HEK293 (cell line): ENCODE results near the gene GET3.

Experiments used
- CTCF ChIA-PET: fragments of 350-600 bp; formaldehyde crosslinking; extraction: SDS; loops from one replicate; lab custom pipeline; 2021; ENCODE audit warnings: antibody characterized with exemption; lab: Yijun Ruan, JAX
- POLR2A ChIA-PET: fragments of 300-600 bp; formaldehyde crosslinking; extraction: SDS; loops from one replicate; lab custom pipeline; 2020; ENCODE audit warnings: antibody characterized with exemption, inconsistent platforms; lab: Yijun Ruan, JAX
- H3K27ac ChIP-seq: fragments of 200-500 bp; sonication (Bioruptor generic); 2 replicates; pipeline ENCODE4 v1.5.1; 2014; ENCODE audit warnings: low read depth, low read length, control low read depth, inconsistent platforms; ENCODE audit errors: extremely low read depth
- H3K36me3 ChIP-seq, 2 experiments: fragments of 200-500 bp in 1 of 2; sonication (Bioruptor generic) in 1 of 2; 1 replicate in 1 of 2; 2 replicates in 1 of 2; pipeline ENCODE4 v1.5.1; 2014 to 2017; ENCODE audit warnings: inconsistent platforms in 2 of 2, low read length in 2 of 2; ENCODE audit not compliant: control insufficient read depth in 2 of 2, insufficient read depth in 1 of 2
- H3K4me1 ChIP-seq: fragments of 200-500 bp; sonication (Bioruptor generic); 2 replicates; pipeline ENCODE4 v1.5.1; 2014; ENCODE audit warnings: mild to moderate bottlenecking, low read length, inconsistent platforms; ENCODE audit not compliant: control insufficient read depth, insufficient read depth
- H3K4me3 ChIP-seq: 2 replicates; pipeline ENCODE4 v1.5.1; 2011; ENCODE audit warnings: low read depth, mild to moderate bottlenecking, control low read depth, low read length, moderate library complexity
- H3K9me3 ChIP-seq: fragments of 200-500 bp; sonication (Bioruptor generic); 2 replicates; pipeline ENCODE4 v1.5.1; 2014; ENCODE audit warnings: low read depth, low read length, inconsistent platforms; ENCODE audit not compliant: control insufficient read depth, insufficient read depth
- BCL11B ChIP-seq: fragments of 450-650 bp; formaldehyde crosslinking; IDR thresholded peaks from 2 replicates; pipeline ENCODE4 v1.5.1; 2016; ENCODE audit warnings: low read depth, missing biosample characterization, missing genetic modification characterization
- KLF1 ChIP-seq: fragments of 450-650 bp; formaldehyde crosslinking; IDR thresholded peaks from 2 replicates; pipeline ENCODE4 v1.5.1; 2016; ENCODE audit warnings: missing biosample characterization, missing genetic modification characterization
- KLF9 ChIP-seq: fragments of 450-650 bp; formaldehyde crosslinking; IDR thresholded peaks from 2 replicates; pipeline ENCODE4 v1.5.1; 2016; ENCODE audit warnings: missing biosample characterization, missing genetic modification characterization, low read depth
- PRDM10 ChIP-seq: fragments of 450-650 bp; formaldehyde crosslinking; IDR thresholded peaks from 2 replicates; pipeline ENCODE4 v1.5.1; 2016; ENCODE audit warnings: missing biosample characterization, missing genetic modification characterization
- WT1 ChIP-seq: fragments of 450-650 bp; formaldehyde crosslinking; IDR thresholded peaks from 2 replicates; pipeline ENCODE4 v1.5.1; 2016; ENCODE audit warnings: missing biosample characterization, missing genetic modification characterization
- ZBTB10 ChIP-seq: fragments of 450-650 bp; formaldehyde crosslinking; IDR thresholded peaks from 2 replicates; pipeline ENCODE4 v1.5.1; 2016; ENCODE audit warnings: missing biosample characterization, missing genetic modification characterization
- ZBTB20 ChIP-seq: fragments of 450-650 bp; formaldehyde crosslinking; IDR thresholded peaks from 2 replicates; pipeline ENCODE4 v1.5.1; 2016; ENCODE audit warnings: missing biosample characterization, missing genetic modification characterization
- ZEB2 ChIP-seq: fragments of 450-650 bp; formaldehyde crosslinking; IDR thresholded peaks from 2 replicates; pipeline ENCODE4 v1.5.1; 2016; ENCODE audit warnings: missing biosample characterization, missing genetic modification characterization
- ZFHX2 ChIP-seq: fragments of 450-650 bp; formaldehyde crosslinking; conservative IDR thresholded peaks from 2 replicates; pipeline ENCODE4 v1.5.1; 2016; ENCODE audit warnings: missing biosample characterization, missing genetic modification characterization
- ZNF133 ChIP-seq: fragments of 450-650 bp; formaldehyde crosslinking; IDR thresholded peaks from 2 replicates; pipeline ENCODE4 v1.5.1; 2016; ENCODE audit warnings: missing biosample characterization, missing genetic modification characterization
- ZNF155 ChIP-seq: fragments of 450-650 bp; formaldehyde crosslinking; IDR thresholded peaks from 2 replicates; pipeline ENCODE4 v1.5.1; 2016; ENCODE audit warnings: missing biosample characterization, missing genetic modification characterization
- ZNF18 ChIP-seq: fragments of 450-650 bp; formaldehyde crosslinking; IDR thresholded peaks from 2 replicates; pipeline ENCODE4 v1.5.1; 2016; ENCODE audit warnings: missing biosample characterization, missing genetic modification characterization
- ZNF366 ChIP-seq: fragments of 450-650 bp; formaldehyde crosslinking; conservative IDR thresholded peaks from 2 replicates; pipeline ENCODE4 v1.5.1; 2016; ENCODE audit warnings: missing biosample characterization, missing genetic modification characterization
- ZNF514 ChIP-seq: fragments of 450-650 bp; formaldehyde crosslinking; IDR thresholded peaks from 2 replicates; pipeline ENCODE4 v1.5.1; 2016; ENCODE audit warnings: missing biosample characterization, missing genetic modification characterization
- ZNF747 ChIP-seq: fragments of 450-650 bp; formaldehyde crosslinking; IDR thresholded peaks from 2 replicates; pipeline ENCODE4 v1.5.1; 2016; ENCODE audit warnings: missing biosample characterization, missing genetic modification characterization
- ZSCAN5A ChIP-seq: fragments of 450-650 bp; formaldehyde crosslinking; IDR thresholded peaks from 2 replicates; pipeline ENCODE4 v1.5.1; 2016; ENCODE audit warnings: missing biosample characterization, missing genetic modification characterization
- TF ChIP-seq, protein P1 (sequence below): fragments of 450-650 bp; formaldehyde crosslinking; IDR thresholded peaks from 2 replicates; pipeline ENCODE4 v1.5.1; 2016; ENCODE audit warnings: missing biosample characterization, missing genetic modification characterization
- TF ChIP-seq, protein P2 (sequence below): fragments of 450-650 bp; formaldehyde crosslinking; IDR thresholded peaks from 2 replicates; pipeline ENCODE4 v1.5.1; 2016; ENCODE audit warnings: missing biosample characterization, missing genetic modification characterization

GET3 gene

GRCh38 chr19:12749938-12750521 is 12.7 kb downstream of the GET3 start (continued):
- TF ChIP-seq PRDM10 (tag by site-specific recombination) (peak; percentile 37; the same call in 1 of the 2 replicates), ZNF366 (0 out of 2 replicates have a peak, but pooled peaks have one; percentile 23), KLF1 (tag by site-specific recombination) (0 out of 2 replicates have a peak, but pooled peaks have one; percentile 41), WT1 (tag by site-specific recombination) (peak; percentile 90)
- TF ChIP-seq, protein P1, sequence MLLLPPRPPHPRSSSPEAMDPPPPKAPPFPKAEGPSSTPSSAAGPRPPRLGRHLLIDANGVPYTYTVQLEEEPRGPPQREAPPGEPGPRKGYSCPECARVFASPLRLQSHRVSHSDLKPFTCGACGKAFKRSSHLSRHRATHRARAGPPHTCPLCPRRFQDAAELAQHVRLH (tag by site-specific recombination): no peak
- TF ChIP-seq, protein P2, sequence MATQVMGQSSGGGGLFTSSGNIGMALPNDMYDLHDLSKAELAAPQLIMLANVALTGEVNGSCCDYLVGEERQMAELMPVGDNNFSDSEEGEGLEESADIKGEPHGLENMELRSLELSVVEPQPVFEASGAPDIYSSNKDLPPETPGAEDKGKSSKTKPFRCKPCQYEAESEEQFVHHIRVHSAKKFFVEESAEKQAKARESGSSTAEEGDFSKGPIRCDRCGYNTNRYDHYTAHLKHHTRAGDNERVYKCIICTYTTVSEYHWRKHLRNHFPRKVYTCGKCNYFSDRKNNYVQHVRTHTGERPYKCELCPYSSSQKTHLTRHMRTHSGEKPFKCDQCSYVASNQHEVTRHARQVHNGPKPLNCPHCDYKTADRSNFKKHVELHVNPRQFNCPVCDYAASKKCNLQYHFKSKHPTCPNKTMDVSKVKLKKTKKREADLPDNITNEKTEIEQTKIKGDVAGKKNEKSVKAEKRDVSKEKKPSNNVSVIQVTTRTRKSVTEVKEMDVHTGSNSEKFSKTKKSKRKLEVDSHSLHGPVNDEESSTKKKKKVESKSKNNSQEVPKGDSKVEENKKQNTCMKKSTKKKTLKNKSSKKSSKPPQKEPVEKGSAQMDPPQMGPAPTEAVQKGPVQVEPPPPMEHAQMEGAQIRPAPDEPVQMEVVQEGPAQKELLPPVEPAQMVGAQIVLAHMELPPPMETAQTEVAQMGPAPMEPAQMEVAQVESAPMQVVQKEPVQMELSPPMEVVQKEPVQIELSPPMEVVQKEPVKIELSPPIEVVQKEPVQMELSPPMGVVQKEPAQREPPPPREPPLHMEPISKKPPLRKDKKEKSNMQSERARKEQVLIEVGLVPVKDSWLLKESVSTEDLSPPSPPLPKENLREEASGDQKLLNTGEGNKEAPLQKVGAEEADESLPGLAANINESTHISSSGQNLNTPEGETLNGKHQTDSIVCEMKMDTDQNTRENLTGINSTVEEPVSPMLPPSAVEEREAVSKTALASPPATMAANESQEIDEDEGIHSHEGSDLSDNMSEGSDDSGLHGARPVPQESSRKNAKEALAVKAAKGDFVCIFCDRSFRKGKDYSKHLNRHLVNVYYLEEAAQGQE (tag by site-specific recombination): no peak

DNA sequence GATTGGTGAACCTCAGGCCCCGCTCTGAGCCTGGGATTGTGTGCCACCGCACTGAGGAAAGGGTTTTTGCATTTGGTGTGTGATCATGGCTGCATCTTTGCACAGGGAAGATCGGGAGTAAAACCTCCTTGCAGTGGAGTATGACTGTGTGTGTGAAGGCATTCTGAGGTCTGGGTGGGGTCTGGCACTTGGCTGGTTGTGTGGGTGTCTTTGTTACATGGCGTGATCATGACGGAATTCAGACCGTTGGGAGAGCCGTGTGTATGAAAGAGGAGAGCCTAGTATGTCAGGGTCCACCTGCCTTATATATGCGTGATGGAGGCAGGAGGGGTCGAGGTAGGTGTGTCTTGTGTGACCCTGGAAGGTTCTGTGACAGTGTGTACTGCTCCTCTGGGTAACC is 13.6 kb downstream of the GET3 start:
- peaks cover 0 to 24% of the 10 kb centered on the region in 2 experiments; a peak in 2 of 3 replicates for H3K36me3 ChIP-seq
- no peaks in the 10 kb centered on the region for H3K9me3 ChIP-seq
- no peak overlapping the region for H3K27ac ChIP-seq
- ChIA-PET POLR2A (no interaction called here), CTCF (interaction anchor here (0.6 to 1.8 kb wide), 5 partner anchors 9 to 45 kb away, joined by 3 to 4 read pairs (median 3); no protein-coding TSS in a partner anchor)
- no peak overlapping the region for H3K4me3 ChIP-seq
- peaks cover 10% of the 10 kb centered on the region for H3K4me1 ChIP-seq
- peak; percentile 40; the same call in 1 of the 2 replicates for TF ChIP-seq ZFHX2 (tag by site-specific recombination)
- no peak for TF ChIP-seq ZNF155 (tag by site-specific recombination)

- H3K4me1 ChIP-seq: peaks cover 10% of the 10 kb centered on the region
- CTCF ChIA-PET: interaction anchor here (0.6 to 1.8 kb wide), 3 partner anchors 9 to 44 kb away, joined by 3 to 4 read pairs (median 4); no protein-coding TSS in a partner anchor
- peaks cover 0 to 16% of the 10 kb centered on the region in 2 experiments; a peak in 2 of 3 replicates for H3K36me3 ChIP-seq
- no peaks in the 10 kb centered on the region for H3K9me3 ChIP-seq
- TF ChIP-seq ZNF133 (tag by site-specific recombination) (no peak), ZBTB20 (tag by site-specific recombination) (no peak), WT1 (tag by site-specific recombination) (peak; percentile 57; the same call in 1 of the 2 replicates), BCL11B (tag by site-specific recombination) (0 out of 2 replicates have a peak, but pooled peaks have one; percentile 5), ZEB2 (tag by site-specific recombination) (no peak), ZNF747 (tag by site-specific recombination) (no peak), ZNF514 (no peak), KLF1 (tag by site-specific recombination) (peak; percentile 88), ZNF18 (tag by site-specific recombination) (no peak), ZSCAN5A (no peak), KLF9 (tag by site-specific recombination) (peak; percentile 56), ZBTB10 (tag by site-specific recombination) (no peak)
- TF ChIP-seq, all 188 proteins: peak for 4
- Histone ChIP-seq H3K27ac (no peak within 1 kb of the TSS), H3K4me3 (no peak within 1 kb of the TSS)
- POLR2A ChIA-PET: no interaction called here
These were observed 14.3 kb downstream of the GET3 start, which contains the start of gene BEST2 for GRCh38 chr19:12751635-12752034. Gene BEST2 (plus strand): TSS chr19:12751791. CDS start chr19:12752593, 802 bp downstream.
